Effector memory CD8-positive, alpha-beta T cell (primary cell): ENCODE data around the gene MGAT4A.
"Not testable (repeated sequence)": the region's sequence is repeated elsewhere in the genome, so short reads cannot be mapped to it uniquely, and the experiment has no call there.

Source experiments
- ATAC-seq: fragments of 150-1000 bp; cut with Tn5 transposase; replicated peaks from 2 replicates; pipeline ENCODE4 v1.10.0; 2021; ENCODE audit warnings: mild to moderate bottlenecking, moderate library complexity
- DNase-seq, 3 experiments: peaks; one replicate each; pipeline ENCODE4 v3.0.0; 2021
- H3K27ac Mint-ChIP-seq, 2 donors: one replicate each; pipeline ENCODE4 v1.8.0; 2022; ENCODE audit warnings: mild to moderate bottlenecking in 2 of 2, mixed read lengths in 2 of 2, moderate library complexity in 2 of 2
- H3K27me3 Mint-ChIP-seq, 2 donors: one replicate each; pipeline ENCODE4 v1.8.0; 2022; ENCODE audit warnings: mixed read lengths in 2 of 2
- H3K36me3 Mint-ChIP-seq: one replicate; pipeline ENCODE4 v1.8.0; 2022; ENCODE audit warnings: mild to moderate bottlenecking, moderate library complexity, mixed read lengths; ENCODE audit not compliant: insufficient read depth
- H3K4me1 Mint-ChIP-seq, 2 donors: one replicate each; pipeline ENCODE4 v1.8.0; 2022; ENCODE audit warnings: low read depth in 2 of 2, mixed read lengths in 2 of 2
- H3K4me3 Mint-ChIP-seq, 2 donors: one replicate each; pipeline ENCODE4 v1.8.0; 2022; ENCODE audit warnings: mild to moderate bottlenecking in 2 of 2, mixed read lengths in 2 of 2, moderate library complexity in 2 of 2
- H3K9me3 Mint-ChIP-seq, 2 donors: one replicate each; pipeline ENCODE4 v1.8.0; 2022; ENCODE audit warnings: mixed read lengths in 2 of 2

The MGAT4A gene

DNA sequence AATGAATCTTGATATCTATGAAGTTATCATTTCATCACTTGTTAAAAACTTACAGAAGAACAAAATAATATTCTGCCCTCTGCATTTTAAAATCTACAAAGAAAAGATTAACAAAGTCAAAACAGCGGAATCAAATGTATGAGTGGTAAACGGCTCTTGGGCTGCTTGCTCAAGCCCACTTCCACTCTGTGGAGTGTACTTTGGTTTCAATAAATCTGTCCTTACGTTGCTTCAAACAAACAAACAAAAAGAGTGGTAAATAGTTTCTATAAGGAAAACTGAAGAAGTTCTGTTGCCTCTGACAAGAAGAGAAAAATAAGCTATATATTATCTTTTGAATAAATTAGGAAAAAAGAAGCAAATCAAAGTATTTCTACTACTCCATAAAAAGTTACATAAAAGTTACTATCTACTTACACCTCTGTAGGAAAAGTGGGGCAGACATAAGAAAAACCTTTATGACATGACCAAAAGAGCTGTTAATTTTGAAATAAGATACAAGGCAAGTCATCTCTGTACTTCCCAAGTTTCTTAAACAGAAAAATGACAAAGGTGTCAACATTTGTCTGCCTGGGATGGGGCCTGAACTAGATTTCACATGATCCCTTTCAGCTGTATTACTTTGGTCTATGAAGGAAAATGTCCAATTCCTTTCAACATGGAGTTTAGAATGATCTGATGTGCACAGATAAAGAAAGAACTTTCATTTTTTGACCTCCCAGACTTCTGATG lies 56.5 kb downstream of the MGAT4A start:
- DNase-seq (no peak), ATAC-seq (no peak)
- Mint-ChIP-seq H3K4me1 (peaks cover 17 to 29% of the 10 kb centered on the region in 2 donors), H3K4me3 (no peak overlapping the region), H3K27ac (peak overlapping the region; percentile 38 to 64), H3K27me3 (no peaks in the 10 kb centered on the region), H3K9me3 (peaks cover 0 to 6% of the 10 kb centered on the region in 2 donors), H3K36me3 (peaks cover 57% of the 10 kb centered on the region)

GRCh38 chr2:98669675-98670074 lies 61.3 kb downstream of the MGAT4A start:
- DNase-seq (no peak), ATAC-seq (no peak)
- Mint-ChIP-seq H3K9me3 (peaks cover 4 to 6% of the 10 kb centered on the region in 2 donors), H3K4me1 (peaks cover 34 to 53% of the 10 kb centered on the region in 2 donors), H3K27me3 (no peaks in the 10 kb centered on the region), H3K36me3 (peaks cover 35% of the 10 kb centered on the region), H3K4me3 (no peak overlapping the region), H3K27ac (no peak overlapping the region)

DNA sequence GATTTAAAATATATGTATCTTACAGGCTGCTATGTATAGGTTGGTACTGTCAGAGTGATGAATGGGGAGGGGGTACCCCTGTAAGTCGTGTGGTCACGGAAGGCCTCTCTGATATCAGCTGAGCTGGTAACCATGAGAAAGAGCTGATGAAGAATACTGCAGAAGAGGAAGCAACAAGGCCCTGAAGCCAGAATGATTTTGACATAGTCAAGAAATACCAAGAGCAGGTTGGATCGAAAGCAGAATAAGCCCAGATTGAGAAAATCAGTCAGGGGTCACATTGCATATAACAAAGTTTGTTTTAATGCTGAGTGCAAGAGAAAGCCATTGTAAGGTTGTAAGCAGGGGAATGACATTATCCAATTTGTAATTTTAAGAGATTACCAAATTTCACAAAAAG lies 65.3 kb downstream of the MGAT4A start:
- Mint-ChIP-seq H3K27me3 (no peaks in the 10 kb centered on the region), H3K4me1 (peaks cover 36 to 60% of the 10 kb centered on the region in 2 donors), H3K9me3 (peaks cover 0 to 4% of the 10 kb centered on the region in 2 donors), H3K27ac (peak overlapping the region; percentile 88 to 90), H3K36me3 (peaks cover 32% of the 10 kb centered on the region), H3K4me3 (peak overlapping the region in 1 of 2 donors; percentile 82)
- DNase-seq, result no peak
- ATAC-seq, result no peak

- H3K27ac Mint-ChIP-seq, result peak overlapping the region; percentile 88 to 90
- peaks cover 42% of the 10 kb centered on the region for H3K36me3 Mint-ChIP-seq
- peaks cover 0 to 4% of the 10 kb centered on the region in 2 donors for H3K9me3 Mint-ChIP-seq
- DNase-seq (peak; percentile 42 to 54 (median 42)), ATAC-seq (peak; percentile 79)
- H3K4me1 Mint-ChIP-seq, result peaks cover 41 to 69% of the 10 kb centered on the region in 2 donors
- peak overlapping the region; percentile 82 to 83 for H3K4me3 Mint-ChIP-seq
- H3K27me3 Mint-ChIP-seq, result no peaks in the 10 kb centered on the region
These were observed 66.6 kb downstream of the MGAT4A start for GRCh38 chr2:98664323-98664722.

DNA sequence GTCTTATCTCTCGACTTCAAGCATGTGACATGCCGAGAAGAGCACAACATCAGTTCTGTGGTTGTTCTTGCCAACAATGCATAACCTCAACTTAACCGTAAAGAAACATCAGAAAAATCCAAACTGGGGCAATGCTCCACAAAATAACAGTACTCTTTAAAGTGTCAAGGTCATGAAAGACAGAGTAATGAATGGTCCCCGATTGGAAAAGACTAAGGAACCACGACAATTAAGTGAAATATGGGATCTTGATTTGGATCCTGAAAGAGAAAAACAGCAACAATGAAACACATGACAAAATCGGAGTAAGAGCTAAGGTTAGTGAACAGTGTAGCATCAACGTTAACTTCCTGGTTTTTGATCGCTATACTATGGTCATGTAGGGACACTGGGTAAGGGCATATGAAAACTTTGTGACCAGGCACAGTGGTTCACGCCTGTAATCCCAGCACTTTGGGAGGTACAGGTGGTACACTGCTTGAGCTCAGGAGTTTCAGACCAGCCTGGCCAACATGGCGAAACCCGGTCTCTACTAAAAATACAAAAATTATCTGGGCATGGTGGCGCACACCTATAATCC lies 67.3 kb downstream of the MGAT4A start:
- peaks cover 0 to 4% of the 10 kb centered on the region in 2 donors for H3K9me3 Mint-ChIP-seq
- H3K4me1 Mint-ChIP-seq, result peaks cover 46 to 70% of the 10 kb centered on the region in 2 donors
- H3K36me3 Mint-ChIP-seq, result peaks cover 42% of the 10 kb centered on the region
- no peaks in the 10 kb centered on the region for H3K27me3 Mint-ChIP-seq
- H3K4me3 Mint-ChIP-seq, result peak overlapping the region; percentile 82 to 83
- H3K27ac Mint-ChIP-seq, result peak overlapping the region; percentile 88 to 90
- DNase-seq (peak in 2 of 3 experiments; percentile 22 to 27), ATAC-seq (peak; percentile 69)

GRCh38 chr2:98659491-98659840 lies 71.5 kb downstream of the MGAT4A start:
- H3K27ac Mint-ChIP-seq, result peak overlapping the region; percentile 88 to 90
- peaks cover 46 to 73% of the 10 kb centered on the region in 2 donors for H3K4me1 Mint-ChIP-seq
- H3K27me3 Mint-ChIP-seq, DNase-seq, H3K9me3 Mint-ChIP-seq: not testable (repeated sequence)
- peak; percentile 9 for ATAC-seq
- H3K4me3 Mint-ChIP-seq, result peak overlapping the region; percentile 82 to 83
- peaks cover 52% of the 10 kb centered on the region for H3K36me3 Mint-ChIP-seq

DNA sequence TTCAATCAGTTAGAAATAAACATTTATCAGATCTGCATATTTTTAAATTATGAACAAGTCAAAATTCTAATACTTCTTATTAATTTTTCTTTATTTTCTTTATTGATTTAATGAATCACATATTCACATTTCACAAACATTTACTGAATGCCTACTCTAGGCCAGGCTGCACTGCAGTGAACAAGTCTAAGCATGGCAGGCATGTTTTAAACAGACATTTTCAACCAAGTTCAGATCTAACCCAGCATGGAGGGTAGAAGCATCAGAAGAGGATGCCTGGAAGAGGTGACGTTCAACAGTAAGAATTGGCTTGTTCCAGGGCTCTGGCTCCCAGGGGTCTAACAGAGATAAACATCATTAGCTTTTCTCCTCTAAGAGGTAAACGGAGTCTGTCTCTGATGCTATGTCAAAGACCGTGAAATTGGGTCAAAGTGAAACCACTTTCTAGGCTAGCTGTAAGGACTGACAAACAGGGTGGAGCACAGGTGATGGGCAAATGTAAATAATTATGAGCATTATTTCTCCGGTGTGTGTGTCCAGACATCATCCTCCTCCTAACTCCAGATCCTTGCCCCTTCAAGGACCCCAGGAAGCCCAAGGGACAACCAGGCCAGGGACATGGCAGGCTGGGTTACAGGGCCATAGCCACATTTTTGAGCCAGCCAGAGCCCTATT lies 72.0 kb downstream of the MGAT4A start:
- peak; percentile 18 for ATAC-seq
- H3K27ac Mint-ChIP-seq, result peak overlapping the region; percentile 88 to 90
- peaks cover 50 to 75% of the 10 kb centered on the region in 2 donors for H3K4me1 Mint-ChIP-seq
- no peaks in the 10 kb centered on the region for H3K9me3 Mint-ChIP-seq
- peak in 2 of 3 experiments; percentile 8 to 27 for DNase-seq
- H3K4me3 Mint-ChIP-seq, result peak overlapping the region; percentile 82 to 83
- no peaks in the 10 kb centered on the region for H3K27me3 Mint-ChIP-seq
- H3K36me3 Mint-ChIP-seq, result peaks cover 49% of the 10 kb centered on the region

DNA sequence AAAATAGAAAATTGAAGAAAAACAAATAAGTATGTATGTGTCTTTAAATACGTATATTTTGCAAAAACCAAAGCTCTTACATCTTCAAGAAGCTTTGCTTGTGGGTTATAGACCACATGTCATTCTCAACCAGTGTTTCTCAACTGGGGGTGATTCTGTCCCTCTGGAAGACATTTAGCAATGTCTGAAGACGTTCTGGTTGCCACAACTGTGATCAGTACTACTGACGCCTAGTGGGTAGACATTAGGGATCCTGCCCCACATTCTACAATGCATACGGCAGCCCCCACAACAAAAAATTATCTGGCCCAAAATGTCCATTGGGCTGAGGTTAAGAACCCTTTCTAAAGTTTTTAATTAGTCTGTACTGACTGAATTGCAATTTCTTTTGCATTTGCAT lies 74.1 kb downstream of the MGAT4A start:
- ATAC-seq, result peak; percentile 89
- no peaks in the 10 kb centered on the region for H3K27me3 Mint-ChIP-seq
- H3K4me3 Mint-ChIP-seq, result peak overlapping the region; percentile 67 to 72

DNA sequence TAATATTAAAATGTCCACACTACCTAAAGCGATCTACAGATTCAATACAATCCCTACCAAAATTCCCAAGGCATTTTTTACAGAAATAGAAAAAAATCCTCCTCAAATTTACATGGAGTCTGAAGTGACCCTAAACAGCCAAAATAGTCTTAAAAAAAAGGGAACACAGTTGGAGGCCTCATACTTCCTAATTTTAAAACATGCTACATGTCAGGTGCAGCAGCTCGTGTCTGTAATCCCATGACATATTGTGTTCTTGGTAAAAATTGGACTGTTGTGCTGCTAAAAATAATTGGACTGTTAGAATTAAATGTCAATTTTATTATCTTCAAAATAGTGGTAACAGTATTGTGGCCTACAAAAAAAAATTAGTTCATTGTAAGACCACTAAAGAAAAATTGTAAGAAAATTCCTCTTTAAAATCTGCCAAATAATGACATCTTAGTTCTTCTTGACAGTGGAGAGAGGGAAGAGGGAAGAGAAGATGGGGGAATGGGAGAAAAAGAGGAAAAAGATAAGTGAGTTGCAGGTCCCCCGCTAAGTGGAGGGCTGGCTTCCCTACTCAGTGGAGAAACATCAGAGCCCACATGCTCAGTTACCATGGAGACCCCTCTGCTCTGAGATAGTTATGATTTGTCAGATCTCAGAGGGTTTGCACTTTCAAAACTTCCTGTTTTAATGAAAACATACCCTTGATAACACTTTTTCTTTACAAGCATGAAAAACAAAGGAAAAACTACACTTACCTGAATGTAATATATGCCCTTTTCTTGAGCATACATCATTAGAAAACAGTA lies 76.0 kb downstream of the MGAT4A start:
- peak overlapping the region; percentile 78 to 88 for H3K27ac Mint-ChIP-seq
- ATAC-seq, result peak; percentile 44
- H3K4me3 Mint-ChIP-seq, result peak overlapping the region; percentile 19 to 80
- H3K36me3 Mint-ChIP-seq, result peaks cover 65% of the 10 kb centered on the region
- H3K4me1 Mint-ChIP-seq, result peaks cover 60 to 84% of the 10 kb centered on the region in 2 donors
- no peak for DNase-seq
- peaks cover 2% of the 10 kb centered on the region in 2 donors for H3K9me3 Mint-ChIP-seq
- H3K27me3 Mint-ChIP-seq, result no peaks in the 10 kb centered on the region

More for the DNA sequence above, 74.1 kb downstream of the MGAT4A start:
- H3K4me1 Mint-ChIP-seq, result peaks cover 59 to 81% of the 10 kb centered on the region in 2 donors
- H3K9me3 Mint-ChIP-seq, result no peaks in the 10 kb centered on the region
- H3K27ac Mint-ChIP-seq, result peak overlapping the region; percentile 78 to 88
- peaks cover 59% of the 10 kb centered on the region for H3K36me3 Mint-ChIP-seq
- peak; percentile 49 to 59 (median 57) for DNase-seq

DNA sequence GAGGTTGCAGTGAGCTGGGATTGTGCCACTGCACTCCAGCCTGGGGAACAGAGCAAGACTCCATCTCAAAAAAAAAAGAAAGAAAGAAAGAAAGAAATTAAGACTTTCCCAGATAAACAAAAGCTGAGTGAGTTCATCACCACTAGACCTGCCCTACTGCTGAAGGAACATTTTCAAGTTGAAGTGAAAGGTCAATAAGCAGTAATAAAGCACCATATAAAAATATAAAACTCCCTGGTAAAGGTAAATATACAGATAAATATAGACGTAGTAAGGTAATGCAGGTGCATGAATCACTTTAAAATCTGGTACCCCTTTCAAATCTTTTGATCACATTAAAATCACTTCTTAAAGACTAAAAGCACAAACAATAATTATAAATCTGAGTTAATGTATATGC lies 79.9 kb downstream of the MGAT4A start:
- Mint-ChIP-seq H3K27ac (peak overlapping the region; percentile 78 to 88), H3K27me3 (no peaks in the 10 kb centered on the region), H3K9me3 (peaks cover 3 to 8% of the 10 kb centered on the region in 2 donors), H3K36me3 (peaks cover 85% of the 10 kb centered on the region), H3K4me1 (peaks cover 56 to 67% of the 10 kb centered on the region in 2 donors), H3K4me3 (peak overlapping the region; percentile 65 to 80)
- ATAC-seq (no peak), DNase-seq (no peak)

DNA sequence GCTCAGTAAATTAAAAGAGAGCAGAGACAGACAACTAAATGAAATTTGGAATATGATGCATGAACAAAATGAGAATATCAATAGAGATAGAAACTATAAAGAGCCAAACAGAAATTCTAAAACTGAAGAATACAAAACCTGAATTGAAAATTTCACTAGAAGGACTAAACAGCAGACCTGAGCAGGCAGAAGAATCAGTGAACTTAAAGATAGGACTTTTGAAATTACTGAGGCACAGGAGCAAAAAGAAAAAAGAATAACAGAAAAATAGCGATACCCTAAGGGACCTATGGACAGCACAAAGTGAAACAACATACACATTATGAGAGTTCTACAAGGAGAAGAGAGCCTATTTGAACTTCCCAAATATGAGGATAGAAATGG lies 80.9 kb downstream of the MGAT4A start:
- no peak for ATAC-seq
- H3K9me3 Mint-ChIP-seq, result peaks cover 3 to 8% of the 10 kb centered on the region in 2 donors
- peaks cover 81% of the 10 kb centered on the region for H3K36me3 Mint-ChIP-seq
- no peaks in the 10 kb centered on the region for H3K27me3 Mint-ChIP-seq
- H3K27ac Mint-ChIP-seq, result peak overlapping the region; percentile 78 to 88
- H3K4me3 Mint-ChIP-seq, result peak overlapping the region; percentile 47 to 50
- no peak for DNase-seq
- H3K4me1 Mint-ChIP-seq, result peaks cover 53 to 62% of the 10 kb centered on the region in 2 donors

- ATAC-seq (peak; percentile 95), DNase-seq (peak; percentile 79 to 87 (median 84))
- peaks cover 49 to 55% of the 10 kb centered on the region in 2 donors for H3K4me1 Mint-ChIP-seq
- peak overlapping the region; percentile 47 to 50 for H3K4me3 Mint-ChIP-seq
- peak overlapping the region; percentile 78 to 88 for H3K27ac Mint-ChIP-seq
- peaks cover 82% of the 10 kb centered on the region for H3K36me3 Mint-ChIP-seq
- no peaks in the 10 kb centered on the region for H3K27me3 Mint-ChIP-seq
- H3K9me3 Mint-ChIP-seq, result peaks cover 3 to 8% of the 10 kb centered on the region in 2 donors
These were observed 81.6 kb downstream of the MGAT4A start for GRCh38 chr2:98649135-98649991.
